ENCODE measurements around the gene CDKN2AIP. TPM values are rescaled to one million over a fixed set of nuclear protein-coding genes. Genes with fewer than 3 reads are reported as not detected.

The CDKN2AIP gene
- total and polyA plus RNA-seq, 4 donors: 9.1 to 19.6 (median 11.4) TPM

- Histone ChIP-seq H3K9me3 (ENCODE audit: control insufficient read depth in 4 of 4, insufficient read depth in 3 of 4, low read length in 3 of 4) (peaks cover 0 to 3% (median 0%) of the 10 kb centered on the region in 4 donors), H3K4me1 (ENCODE audit: control insufficient read depth in 5 of 5, insufficient read depth in 5 of 5, low read length in 5 of 5) (no peaks in the 10 kb centered on the region), H3K27ac (ENCODE audit: low read depth in 1 of 2, low read length in 1 of 2) (no peak overlapping the region), H3K27me3 (ENCODE audit: control insufficient read depth in 3 of 3, insufficient read depth in 3 of 3, low read length in 2 of 3) (no peaks in the 10 kb centered on the region), H3K9ac (ENCODE audit: insufficient read depth in 1 of 2, low read length in 2 of 2) (no peak overlapping the region), H3K36me3 (ENCODE audit: control insufficient read depth in 4 of 4, insufficient read depth in 4 of 4, low read length in 4 of 4) (no peaks in the 10 kb centered on the region), H3K4me3 (no peak overlapping the region)
- 97 to 98% methylated on average over 3 of the region's 3 CpGs for WGBS, 2 donors
- DNase-seq (no peak), ATAC-seq (ENCODE audit: insufficient read depth, low FRiP score) (no peak)
- TF ChIP-seq CTCF (IDR thresholded peaks at IDR 0.05; ENCODE audit: control extremely low read depth, extremely low read depth): no peak
Observed at GRCh38 chr4:183467246-183467645, 22.8 kb downstream of the CDKN2AIP start.

- Histone ChIP-seq H3K27ac (ENCODE audit: low read depth in 1 of 2, low read length in 1 of 2) (no peak overlapping the region), H3K9ac (ENCODE audit: insufficient read depth in 1 of 2, low read length in 2 of 2) (no peak overlapping the region), H3K4me3 (no peak overlapping the region), H3K27me3 (ENCODE audit: control insufficient read depth in 3 of 3, insufficient read depth in 3 of 3, low read length in 2 of 3) (no peaks in the 10 kb centered on the region), H3K9me3 (ENCODE audit: control insufficient read depth in 4 of 4, insufficient read depth in 3 of 4, low read length in 3 of 4) (peaks cover 0 to 3% (median 0%) of the 10 kb centered on the region in 4 donors), H3K36me3 (ENCODE audit: control insufficient read depth in 4 of 4, insufficient read depth in 4 of 4, low read length in 4 of 4) (no peaks in the 10 kb centered on the region), H3K4me1 (ENCODE audit: control insufficient read depth in 5 of 5, insufficient read depth in 5 of 5, low read length in 5 of 5) (no peaks in the 10 kb centered on the region)
- ATAC-seq (ENCODE audit: insufficient read depth, low FRiP score) (no peak), DNase-seq (no peak)
- no peak for TF ChIP-seq CTCF (IDR thresholded peaks at IDR 0.05; ENCODE audit: control extremely low read depth, extremely low read depth)
- WGBS, 2 donors: 54 to 69% methylated on average over 7 of the region's 7 CpGs
Observed at GRCh38 chr4:183468210-183469095, 24.0 kb downstream of the CDKN2AIP start.

GRCh38 chr4:183469285-183469684 lies 24.8 kb downstream of the CDKN2AIP start:
- ATAC-seq (ENCODE audit: insufficient read depth, low FRiP score) (no peak), DNase-seq (no peak)
- Histone ChIP-seq H3K4me3 (no peak overlapping the region), H3K36me3 (ENCODE audit: control insufficient read depth in 4 of 4, insufficient read depth in 4 of 4, low read length in 4 of 4) (no peaks in the 10 kb centered on the region), H3K27me3 (ENCODE audit: control insufficient read depth in 3 of 3, insufficient read depth in 3 of 3, low read length in 2 of 3) (no peaks in the 10 kb centered on the region), H3K27ac (ENCODE audit: low read depth in 1 of 2, low read length in 1 of 2) (no peak overlapping the region), H3K9me3 (ENCODE audit: control insufficient read depth in 4 of 4, insufficient read depth in 3 of 4, low read length in 3 of 4) (peaks cover 0 to 1% (median 0%) of the 10 kb centered on the region in 4 donors), H3K9ac (ENCODE audit: insufficient read depth in 1 of 2, low read length in 2 of 2) (no peak overlapping the region), H3K4me1 (ENCODE audit: control insufficient read depth in 5 of 5, insufficient read depth in 5 of 5, low read length in 5 of 5) (no peaks in the 10 kb centered on the region)
- no peak for TF ChIP-seq CTCF (IDR thresholded peaks at IDR 0.05; ENCODE audit: control extremely low read depth, extremely low read depth)
- 80 to 92% methylated on average over 1 of the region's 1 CpG for WGBS, 2 donors

Data from lung (tissue), 12 donors.